Measurements from ENCODE around the gene SNUPN. TPM values are rescaled to one million over a fixed set of nuclear protein-coding genes. Genes with fewer than 3 reads are reported as not detected.
A peak's percentile ranks its signal among the peaks of the same experiment; 100 is the strongest.

Gene SNUPN
- polyA plus RNA-seq, 4 donors = 28.4 to 31.0 (median 30.0) TPM

DNA sequence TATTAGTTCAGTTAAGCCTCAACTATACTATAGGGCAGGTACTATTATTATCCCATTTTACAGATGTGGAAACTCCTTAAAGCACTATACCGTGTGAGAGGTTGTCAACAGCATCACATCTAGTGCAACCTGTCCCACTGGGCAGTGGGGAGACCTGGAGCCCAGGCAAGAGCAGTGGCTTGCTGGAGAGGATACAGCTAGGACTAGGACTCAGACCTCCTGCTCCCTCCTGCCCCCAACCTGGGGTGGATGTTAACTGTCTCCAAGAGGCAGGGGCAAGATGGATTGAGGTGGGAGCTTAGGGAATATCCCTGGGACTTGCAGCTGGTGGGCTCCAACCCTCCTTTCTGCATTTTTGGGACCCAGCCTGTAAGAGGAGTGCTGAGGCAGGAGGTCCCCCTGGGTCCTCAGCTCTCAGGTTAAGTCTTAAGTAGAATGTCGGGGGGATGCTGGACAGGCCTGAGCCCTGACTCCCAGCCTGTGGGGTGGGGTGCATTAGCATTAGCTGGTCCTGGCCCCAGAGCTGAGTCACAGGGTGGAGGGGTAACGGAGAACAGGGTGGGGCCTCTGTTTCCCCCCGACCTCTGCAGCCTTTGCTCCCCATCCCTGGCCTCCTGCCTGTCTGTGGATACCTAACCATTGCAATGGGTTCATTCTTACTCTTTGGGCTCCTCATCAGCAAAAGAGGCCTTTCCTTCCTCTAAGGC is 28.8 kb upstream of the SNUPN start:
- DNase-seq (ENCODE audit: low read depth in 4 of 4, low spot score in 3 of 4) = no peak

DNA sequence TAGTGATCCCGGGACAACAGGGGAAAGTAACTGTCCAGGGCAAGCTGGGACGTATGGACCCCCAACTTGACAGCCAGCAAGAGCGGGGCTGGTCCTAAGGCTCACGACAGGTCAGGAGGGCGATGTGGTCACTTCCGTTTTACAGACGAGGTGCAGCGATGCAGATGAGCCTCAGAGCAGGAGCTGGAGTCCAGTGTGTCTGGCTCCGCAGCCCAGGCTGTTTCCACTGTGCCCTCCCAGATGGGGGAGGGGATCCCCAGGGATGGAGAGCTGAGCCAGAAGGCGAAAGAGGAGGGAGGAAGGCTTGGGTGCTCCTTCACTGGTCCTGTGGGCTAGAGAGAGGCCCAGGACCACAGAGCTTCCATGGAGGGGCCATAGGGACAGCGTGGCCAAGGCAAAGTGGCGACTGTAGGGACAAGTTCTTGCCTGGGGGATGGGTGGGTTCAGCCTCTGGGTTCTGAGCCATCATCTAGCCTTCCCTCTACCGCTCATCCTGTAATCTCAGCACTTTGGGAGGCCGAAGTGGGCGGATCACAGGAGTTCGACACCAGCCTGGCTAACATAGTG is 27.9 kb upstream of the SNUPN start:
- no peak for DNase-seq (ENCODE audit: low read depth in 4 of 4, low spot score in 3 of 4)

DNA sequence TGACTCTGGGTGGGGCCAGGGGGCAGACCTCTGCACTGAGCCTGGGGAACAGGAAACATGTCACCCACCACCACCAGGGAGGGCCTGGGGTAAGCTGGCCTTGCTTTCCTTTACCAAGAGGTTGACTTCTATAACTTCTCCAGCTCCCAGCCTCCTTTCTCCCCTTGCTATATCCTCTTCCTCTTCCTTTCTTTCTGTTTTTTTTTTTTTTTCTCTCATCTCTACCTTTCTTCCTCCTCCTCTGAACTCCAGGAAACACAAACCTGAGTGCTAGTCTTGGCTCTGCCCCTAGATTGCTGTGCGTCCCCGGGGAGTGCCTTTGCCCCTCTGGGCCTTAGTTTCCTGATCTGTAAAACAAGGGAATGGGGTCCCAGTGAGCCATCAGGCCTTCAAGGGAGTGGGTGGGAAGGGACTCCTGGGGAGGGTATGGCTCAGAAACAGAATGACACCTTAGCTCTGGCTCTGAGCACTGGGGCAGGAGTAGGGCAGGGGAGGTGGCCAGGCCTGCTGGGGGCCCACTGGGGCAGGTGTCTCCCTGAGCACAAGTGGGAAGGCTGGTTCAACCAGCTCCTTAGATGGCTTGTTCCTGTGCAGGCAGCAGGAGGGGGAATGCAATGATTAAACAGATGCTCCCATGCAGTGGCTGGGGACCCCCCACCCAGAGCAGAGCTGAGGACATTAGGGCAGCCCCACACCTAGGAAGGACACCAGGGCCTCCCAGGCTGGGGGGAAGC is 26.5 kb upstream of the SNUPN start:
- no peak for DNase-seq (ENCODE audit: low read depth in 4 of 4, low spot score in 3 of 4)

DNA sequence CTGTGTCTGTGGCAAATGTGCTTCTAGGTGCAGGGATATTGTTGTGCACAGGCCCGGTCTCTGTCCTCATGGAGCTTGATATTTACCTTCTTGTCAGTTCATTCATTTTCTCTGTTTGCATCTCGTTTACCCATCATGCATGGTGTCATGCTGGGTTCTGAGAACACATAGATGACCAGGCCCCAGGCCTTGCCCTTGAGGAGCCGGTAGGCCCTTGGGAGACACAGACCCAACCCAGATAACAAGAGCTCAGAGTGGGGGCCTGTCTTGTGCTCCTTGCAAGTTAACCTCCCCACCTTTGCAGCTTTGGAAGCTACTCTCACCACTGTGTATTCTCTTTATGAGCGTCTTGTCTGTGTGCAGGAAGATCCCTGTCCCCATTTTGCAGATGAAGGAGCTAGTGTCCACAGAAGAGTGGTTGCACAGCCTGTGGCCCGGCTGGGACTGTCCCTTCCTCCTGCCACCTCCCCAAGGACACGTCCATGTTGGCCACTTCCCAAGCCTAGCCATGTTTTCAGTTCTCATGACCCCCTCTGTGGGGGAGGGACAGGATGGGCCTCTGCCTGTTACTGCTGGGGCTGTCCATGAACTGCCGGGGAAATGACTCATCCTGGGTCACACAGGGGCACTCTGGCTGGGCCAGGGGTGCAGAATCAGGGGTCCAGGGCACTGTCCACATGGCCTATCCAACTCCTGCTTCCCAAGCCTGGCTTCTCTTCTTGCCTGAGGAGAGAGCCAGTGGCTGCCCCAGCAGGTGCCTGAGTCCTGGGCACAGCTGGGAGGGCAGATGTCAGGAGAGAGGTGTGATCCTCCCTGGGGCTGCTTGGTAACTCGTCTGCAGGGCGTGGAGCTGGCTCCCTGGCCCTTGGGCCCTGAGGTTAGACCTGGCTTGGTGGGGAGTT is 25.6 kb upstream of the SNUPN start:
- DNase-seq (ENCODE audit: low read depth in 4 of 4, low spot score in 3 of 4) = no peak

DNA sequence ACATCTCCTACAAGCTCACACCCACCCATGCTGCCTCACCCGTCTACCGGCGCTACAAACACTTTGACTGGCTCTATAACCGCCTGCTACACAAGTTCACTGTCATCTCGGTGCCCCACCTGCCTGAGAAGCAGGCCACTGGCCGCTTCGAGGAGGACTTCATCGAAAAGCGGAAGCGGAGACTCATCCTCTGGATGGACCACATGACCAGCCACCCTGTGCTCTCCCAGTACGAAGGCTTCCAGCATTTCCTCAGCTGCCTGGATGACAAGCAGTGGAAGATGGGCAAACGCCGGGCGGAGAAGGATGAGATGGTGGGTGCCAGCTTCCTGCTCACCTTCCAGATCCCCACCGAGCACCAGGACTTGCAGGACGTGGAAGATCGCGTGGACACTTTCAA is 24.3 kb upstream of the SNUPN start:
- no peak for DNase-seq (ENCODE audit: low read depth in 4 of 4, low spot score in 3 of 4)

DNA sequence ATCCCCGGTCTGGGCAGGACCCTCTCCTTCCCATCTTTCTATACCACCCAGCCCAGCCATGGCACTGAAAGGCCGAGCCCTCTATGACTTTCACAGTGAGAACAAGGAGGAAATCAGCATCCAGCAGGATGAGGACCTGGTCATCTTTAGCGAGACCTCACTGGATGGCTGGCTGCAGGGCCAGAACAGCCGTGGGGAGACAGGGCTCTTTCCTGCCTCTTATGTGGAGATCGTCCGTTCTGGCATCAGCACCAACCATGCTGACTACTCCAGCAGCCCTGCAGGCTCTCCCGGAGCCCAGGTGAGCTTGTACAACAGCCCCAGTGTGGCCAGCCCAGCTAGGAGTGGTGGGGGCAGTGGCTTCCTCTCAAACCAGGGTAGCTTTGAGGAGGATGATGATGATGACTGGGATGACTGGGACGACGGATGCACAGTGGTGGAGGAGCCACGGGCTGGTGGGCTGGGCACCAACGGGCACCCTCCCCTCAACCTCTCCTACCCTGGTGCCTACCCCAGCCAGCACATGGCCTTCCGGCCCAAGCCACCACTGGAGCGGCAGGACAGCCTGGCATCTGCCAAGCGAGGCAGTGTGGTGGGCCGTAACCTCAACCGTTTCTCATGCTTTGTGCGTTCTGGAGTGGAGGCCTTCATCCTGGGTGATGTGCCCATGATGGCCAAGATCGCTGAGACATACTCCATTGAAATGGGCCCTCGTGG is 23.7 kb upstream of the SNUPN start:
- DNase-seq (ENCODE audit: low read depth in 4 of 4, low spot score in 3 of 4) = no peak

DNA sequence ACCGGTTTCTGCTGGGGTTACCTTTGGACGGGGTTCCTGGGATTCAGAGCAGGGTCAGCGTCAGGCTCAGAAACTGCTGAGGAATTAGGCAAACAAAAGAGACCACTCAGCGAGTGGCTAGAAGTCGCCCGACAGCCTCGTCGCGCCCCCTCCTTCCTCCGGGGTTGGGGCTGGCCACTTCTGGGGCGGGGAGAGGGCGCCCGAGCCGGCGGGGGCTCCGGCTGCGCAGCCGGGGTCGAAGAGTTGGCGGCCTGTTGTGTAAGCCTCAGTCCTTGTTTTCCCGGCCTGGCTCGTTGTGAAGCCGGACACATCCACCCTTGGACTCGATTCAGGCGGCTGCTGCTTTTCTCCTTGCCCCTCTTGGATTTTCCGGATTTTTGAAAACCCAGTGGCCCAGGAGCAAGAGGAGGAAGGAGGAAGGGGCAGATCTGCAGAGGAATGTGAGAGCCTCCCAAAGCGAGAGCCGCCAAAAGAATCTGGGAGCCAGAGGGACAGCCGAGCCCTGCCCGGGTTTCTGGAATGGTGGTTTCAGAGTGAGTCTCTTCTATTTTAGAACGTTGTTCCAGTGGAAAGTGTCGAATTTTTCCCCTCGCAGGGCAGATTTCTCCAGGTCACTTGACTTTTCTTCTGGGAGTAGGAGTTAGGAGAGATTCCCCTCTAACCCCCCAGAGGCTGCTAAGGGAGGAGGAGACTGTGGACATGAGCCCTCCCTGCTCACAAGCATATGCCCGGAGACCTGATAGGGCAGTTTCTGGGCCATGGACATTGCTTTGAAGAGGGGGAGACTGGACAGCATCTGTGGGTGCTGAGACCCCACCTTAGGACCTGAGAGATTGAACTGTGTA is 22.9 kb upstream of the SNUPN start:
- DNase-seq (ENCODE audit: low read depth in 4 of 4, low spot score in 3 of 4) = no peak

DNA sequence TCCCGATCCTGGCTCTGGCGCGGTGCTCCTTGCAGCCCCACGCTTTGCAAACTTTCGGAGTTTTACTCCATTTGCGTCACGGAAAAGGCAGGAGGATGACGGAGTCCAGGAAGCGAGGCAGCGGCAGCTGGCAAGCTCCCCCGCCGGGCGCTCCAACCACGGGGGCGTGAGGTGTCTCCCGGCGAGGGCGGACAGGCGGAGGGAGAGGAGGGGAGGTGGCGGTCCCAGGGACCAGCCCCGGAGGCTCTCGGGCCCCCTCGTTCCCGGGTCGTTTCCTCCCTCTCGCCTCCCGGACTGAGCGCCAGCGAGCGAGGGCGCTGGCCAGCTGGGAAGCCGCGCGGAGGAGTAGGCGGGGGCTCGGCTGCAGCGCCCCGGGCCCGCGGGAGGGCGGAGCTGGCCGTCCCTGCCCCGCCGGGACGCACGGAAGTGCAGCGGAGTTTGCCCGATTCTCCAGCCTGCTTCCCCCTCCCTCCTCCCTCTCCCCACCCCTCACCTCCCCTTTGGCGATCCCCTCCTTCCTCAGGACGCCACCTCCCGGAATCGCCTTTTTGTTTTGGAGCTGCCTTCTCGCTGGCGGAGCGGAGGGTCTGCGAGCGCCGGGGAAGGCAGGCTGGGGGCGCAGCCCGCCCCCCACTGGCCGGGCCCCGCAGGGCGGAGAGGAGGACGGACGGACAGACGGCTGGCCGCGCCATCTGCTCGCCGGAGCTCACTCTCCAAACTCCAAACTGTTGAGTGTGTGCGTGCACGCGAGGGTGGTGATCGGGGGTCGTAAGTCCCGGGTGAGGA is 22.0 kb upstream of the SNUPN start, which contains the start of gene SNX33:
SNX33 (plus strand) TSS at position 543 of the 786 bp plus-strand sequence. CDS start 1,191 bp downstream, outside the sequence.
- DNase-seq (ENCODE audit: low read depth in 4 of 4, low spot score in 3 of 4) = peak in 3 of 4 donors; percentile 51 to 74 (median 71)

DNA sequence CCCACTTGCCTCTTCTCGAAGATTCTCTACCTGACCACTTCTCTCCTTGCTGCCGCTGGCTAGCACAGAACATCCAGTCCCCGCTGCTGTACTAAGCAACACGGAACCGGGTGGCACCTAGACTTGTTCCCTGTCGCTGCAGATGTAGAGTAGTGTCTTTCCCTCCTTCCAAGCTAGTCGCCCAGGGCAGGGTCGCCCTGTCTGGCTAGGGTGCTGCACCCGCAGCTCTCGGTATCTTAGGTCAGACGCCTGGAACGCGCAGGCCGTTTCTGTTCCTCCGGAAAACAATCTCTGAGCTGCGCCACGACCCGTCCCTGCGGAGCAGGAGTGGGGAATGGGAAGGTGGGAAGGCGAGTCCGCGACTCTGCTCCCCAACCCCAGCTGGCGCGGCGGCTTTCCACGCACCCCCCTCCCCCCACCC is 21.4 kb upstream of the SNUPN start:
- DNase-seq (ENCODE audit: low read depth in 4 of 4, low spot score in 3 of 4) = peak in 1 of 4 donors; percentile 21

DNA sequence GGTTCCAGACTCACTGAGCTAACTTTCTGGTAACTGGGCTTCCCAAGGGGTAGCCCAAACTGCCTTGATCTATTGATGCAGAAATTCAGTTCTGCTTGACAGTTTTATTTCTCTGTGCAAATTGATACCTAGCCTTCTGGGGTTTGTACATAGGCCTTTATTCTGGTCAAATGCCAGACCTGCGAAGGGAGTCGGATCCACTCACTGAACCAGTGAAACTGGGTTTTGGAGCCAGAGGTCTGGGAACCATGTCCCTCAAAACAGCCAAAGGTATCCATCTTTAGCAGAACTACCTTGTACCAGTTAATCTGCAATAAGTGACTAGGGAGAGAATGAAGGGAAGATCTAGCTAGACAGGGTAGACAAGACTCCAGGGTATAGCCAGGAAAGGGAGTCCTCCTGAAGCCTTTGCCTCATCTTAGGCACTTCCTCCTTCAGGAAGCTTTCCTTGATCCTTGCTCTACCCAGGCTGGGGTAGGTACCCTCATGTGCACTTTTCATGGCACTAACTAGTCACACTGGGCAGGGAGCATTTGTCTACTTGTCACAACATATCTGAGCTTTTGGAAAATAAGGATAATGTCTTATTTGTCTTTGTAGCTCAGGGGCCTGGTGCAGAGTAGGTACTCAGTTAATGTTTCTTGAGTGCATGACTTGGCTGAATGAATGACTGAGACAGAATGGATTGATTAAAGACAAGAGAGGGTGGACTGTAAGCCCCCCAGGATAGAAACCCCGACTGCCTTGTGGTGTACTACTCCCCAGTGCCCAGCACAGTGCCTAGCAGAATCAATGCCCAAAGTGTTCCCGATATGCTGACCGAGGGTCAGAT is 20.8 kb upstream of the SNUPN start:
- DNase-seq (ENCODE audit: low read depth in 4 of 4, low spot score in 3 of 4) = no peak

DNA sequence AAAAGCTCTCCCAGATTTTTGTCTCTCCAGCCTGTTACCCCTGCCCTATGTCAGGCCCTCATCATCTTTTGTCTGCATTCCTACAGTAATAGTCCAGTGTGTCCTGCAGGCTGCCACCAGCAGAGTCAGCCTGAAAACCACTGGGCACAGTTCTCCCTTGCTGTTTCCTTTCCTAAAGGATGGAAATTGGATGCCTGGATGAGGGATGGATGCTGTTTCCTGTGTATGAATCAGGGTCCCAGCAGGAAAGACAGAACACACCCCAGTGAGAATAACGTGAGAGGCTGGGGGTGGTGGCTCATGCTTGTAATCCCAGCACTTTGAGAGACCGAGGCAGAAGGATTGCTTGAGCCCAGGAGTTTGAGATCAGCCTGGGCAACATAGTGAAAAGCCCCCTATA is 18.9 kb upstream of the SNUPN start:
- DNase-seq (ENCODE audit: low read depth in 4 of 4, low spot score in 3 of 4) = no peak

DNA sequence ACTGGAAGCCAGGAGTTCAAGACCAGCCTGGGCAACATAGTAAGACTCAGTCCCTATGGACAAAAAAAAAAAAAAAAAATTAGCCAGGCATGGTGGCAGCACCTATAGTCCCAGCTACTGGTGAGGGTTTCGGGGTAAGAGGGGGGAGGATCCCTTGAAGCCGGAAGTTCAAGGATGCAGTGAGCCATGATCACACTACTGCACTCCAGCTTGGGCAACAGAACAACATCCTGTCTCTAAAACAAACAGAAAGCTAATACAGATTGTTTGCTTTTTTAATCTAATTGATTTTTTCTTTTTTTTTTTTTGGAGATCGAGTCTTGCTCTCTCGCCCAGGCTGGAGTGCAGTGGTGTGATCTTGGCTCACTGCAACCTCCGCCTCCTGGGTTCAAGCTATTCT is 16.1 kb upstream of the SNUPN start:
- no peak for DNase-seq (ENCODE audit: low read depth in 4 of 4, low spot score in 3 of 4)

DNA sequence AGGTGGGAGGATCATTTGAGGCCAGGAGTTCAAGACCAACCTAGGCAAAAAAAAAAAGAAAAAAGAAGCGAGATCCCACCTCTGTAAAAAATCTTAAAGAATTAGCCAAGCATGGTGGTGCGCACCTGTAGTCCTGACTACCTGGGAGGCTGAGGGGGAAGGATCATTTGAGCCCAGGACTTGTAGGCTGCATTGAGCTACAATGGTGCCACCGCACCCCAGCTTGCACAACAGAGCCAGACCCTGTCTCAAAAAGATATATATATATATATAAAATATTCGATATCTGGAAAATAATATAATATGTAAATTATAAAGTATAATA is 15.6 kb upstream of the SNUPN start:
- no peak for DNase-seq (ENCODE audit: low read depth in 4 of 4, low spot score in 3 of 4)

DNA sequence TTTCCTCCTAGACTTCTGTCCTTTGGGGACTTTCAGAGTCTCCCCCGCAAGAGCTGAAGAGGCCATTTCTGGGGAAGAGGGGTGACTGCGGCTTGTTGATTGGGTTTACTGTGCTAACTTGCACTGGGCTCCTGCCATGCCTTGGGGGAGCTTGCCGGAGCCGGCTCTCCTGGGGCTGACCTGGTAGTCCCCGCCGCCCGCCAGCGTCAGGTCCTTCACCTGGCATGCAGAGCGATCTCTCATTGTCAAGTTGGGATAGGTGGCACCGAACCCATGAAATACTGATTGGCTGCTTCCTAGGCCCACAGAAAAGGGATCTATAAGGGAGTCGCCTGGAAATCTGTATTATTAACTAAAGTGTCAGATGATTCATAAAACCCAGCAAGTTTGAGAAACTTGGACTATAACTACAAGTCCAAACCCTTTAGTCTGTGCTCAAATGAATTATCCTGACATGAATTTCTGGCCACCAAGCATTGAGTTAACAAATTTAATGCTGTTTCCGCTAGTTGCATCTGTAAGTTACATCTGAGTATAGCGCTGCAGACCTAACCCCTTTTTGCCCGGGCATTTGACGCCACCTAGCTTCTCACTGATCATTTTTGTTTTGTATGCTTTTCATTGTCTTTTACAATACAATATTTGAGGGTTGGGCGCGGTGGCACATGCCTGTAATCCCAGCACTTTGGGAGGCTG is 15.1 kb upstream of the SNUPN start:
- DNase-seq (ENCODE audit: low read depth in 4 of 4, low spot score in 3 of 4) = no peak

DNA sequence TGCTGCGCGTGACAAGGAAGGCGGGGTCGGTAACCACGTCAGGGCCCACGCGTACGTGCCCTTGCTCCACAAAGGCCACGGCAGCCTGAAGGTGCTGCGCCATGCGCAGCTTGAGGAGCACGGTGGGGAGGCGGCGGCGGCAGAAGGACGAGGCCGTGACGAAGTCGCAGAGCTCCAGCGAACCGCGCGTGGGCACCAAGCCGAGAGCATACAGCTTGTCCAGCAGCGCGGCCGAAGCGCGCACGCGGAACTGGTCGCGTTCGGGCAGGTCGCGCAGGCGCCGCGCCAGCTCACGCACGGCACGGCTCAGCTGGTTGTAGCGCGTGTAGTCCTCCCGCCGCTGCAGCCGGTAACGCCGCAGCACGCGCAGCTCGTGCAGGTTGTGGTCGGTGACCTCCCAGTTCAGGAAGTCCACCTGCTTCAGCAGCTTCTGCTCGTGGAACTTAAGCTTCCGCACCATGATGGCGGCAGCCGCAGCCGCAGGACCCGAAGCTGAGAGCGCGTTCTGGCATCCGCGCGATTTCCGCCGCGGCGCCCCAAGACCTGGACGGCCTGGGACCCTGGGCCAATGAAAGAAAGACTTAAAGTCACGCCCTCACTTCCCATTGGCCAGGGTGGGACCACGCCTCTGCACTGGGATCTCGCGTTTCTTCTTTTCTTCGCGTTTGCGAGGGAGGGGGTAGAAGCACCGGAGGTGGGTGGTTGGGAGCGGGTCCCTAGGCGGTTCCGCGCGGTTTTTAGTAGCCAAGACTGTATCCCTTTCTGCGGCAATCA is 14.4 kb upstream of the SNUPN start, which contains the start of gene IMP3:
IMP3 (minus strand) TSS at position 516 of the 774 bp plus-strand sequence; CDS start at position 460, 56 bp downstream.
- DNase-seq (ENCODE audit: low read depth in 4 of 4, low spot score in 3 of 4) = peak; percentile 88 to 97 (median 96)

DNA sequence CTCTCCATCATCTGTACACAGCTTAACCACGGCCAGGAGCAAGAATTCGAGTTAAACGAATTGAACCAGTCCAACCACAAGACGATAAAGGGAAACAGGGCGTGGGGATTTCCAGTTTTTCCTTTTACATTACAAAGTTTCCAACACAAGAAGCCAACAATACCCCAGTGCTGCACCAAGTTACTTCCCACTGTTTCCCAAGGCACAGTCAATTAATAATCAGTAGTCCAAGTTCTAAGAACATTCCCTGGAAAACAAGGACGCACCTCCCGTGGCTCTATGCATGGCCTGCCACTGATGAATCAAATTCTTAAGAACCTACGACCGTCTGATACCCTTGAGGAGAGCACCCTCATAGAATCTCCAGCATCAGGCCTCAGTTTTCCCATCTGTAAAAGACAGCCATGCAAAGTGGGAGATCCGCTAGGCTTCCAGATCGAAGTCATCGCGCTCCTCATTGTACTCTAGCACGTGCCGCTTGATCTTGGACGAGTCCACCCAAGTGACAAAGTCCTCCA is 13.7 kb upstream of the SNUPN start:
- DNase-seq (ENCODE audit: low read depth in 4 of 4, low spot score in 3 of 4) = no peak

Data from right renal pelvis (tissue), 4 donors.